H9 (cell line): ENCODE measurements around the gene FXYD4. TPM values are rescaled to one million over a fixed set of nuclear protein-coding genes. Genes with fewer than 3 reads are reported as not detected.

Experiments used
- DNase-seq: peaks from one replicate; pipeline ENCODE4 v3.0.0-alpha.2; 2017
- H2AFZ ChIP-seq: one replicate; pipeline ENCODE4 v1.6.1; 2013; ENCODE audit warnings: mild to moderate bottlenecking, low read length, control low read depth, moderate library complexity
- H2AK5ac ChIP-seq: 2 replicates; pipeline ENCODE4 v1.6.1; 2013; ENCODE audit warnings: low read length, control low read depth, mixed read lengths; ENCODE audit not compliant: insufficient read length
- H2BK120ac ChIP-seq: one replicate; pipeline ENCODE4 v1.6.1; 2013; ENCODE audit warnings: low read depth, mild to moderate bottlenecking, low read length, control low read depth, inconsistent platforms; ENCODE audit not compliant: poor library complexity, severe bottlenecking
- H2BK12ac ChIP-seq: 2 replicates; pipeline ENCODE4 v1.6.1; 2013; ENCODE audit warnings: low read length, control low read depth, mixed read lengths, low read depth; ENCODE audit not compliant: insufficient read length
- H2BK15ac ChIP-seq: 2 replicates; pipeline ENCODE4 v1.6.1; 2013; ENCODE audit warnings: low read depth, low read length, control low read depth
- H2BK20ac ChIP-seq: one replicate; pipeline ENCODE4 v1.6.1; 2013; ENCODE audit warnings: low read depth, mild to moderate bottlenecking, low read length, control low read depth, inconsistent platforms; ENCODE audit not compliant: poor library complexity, severe bottlenecking
- H2BK5ac ChIP-seq: 2 replicates; pipeline ENCODE4 v1.6.1; 2013; ENCODE audit warnings: low read length, control low read depth, mixed read lengths; ENCODE audit not compliant: insufficient read length
- H3K14ac ChIP-seq: 2 replicates; pipeline ENCODE4 v1.6.1; 2013; ENCODE audit warnings: low read length, control low read depth; ENCODE audit not compliant: insufficient read depth
- H3K18ac ChIP-seq: 2 replicates; pipeline ENCODE4 v1.6.1; 2013; ENCODE audit warnings: low read depth, mild to moderate bottlenecking, mixed read lengths, low read length, control low read depth; ENCODE audit not compliant: insufficient read length
- H3K23ac ChIP-seq: 2 replicates; pipeline ENCODE4 v1.6.1; 2013; ENCODE audit warnings: low read length, control low read depth, mixed read lengths, low read depth; ENCODE audit not compliant: insufficient read length
- H3K23me2 ChIP-seq: 2 replicates; pipeline ENCODE4 v1.6.1; 2013; ENCODE audit warnings: low read depth, mild to moderate bottlenecking, mixed read lengths, low read length, control low read depth; ENCODE audit not compliant: insufficient read length, poor library complexity, severe bottlenecking
- H3K27ac ChIP-seq: 2 replicates; pipeline ENCODE4 v1.5.1; 2013; ENCODE audit warnings: low read length, control low read depth, mixed read lengths, low read depth; ENCODE audit not compliant: insufficient read length
- H3K27me3 ChIP-seq: 2 replicates; pipeline ENCODE4 v1.6.1; 2013; ENCODE audit warnings: low read length, control low read depth, inconsistent platforms; ENCODE audit not compliant: insufficient read depth
- H3K4ac ChIP-seq: 2 replicates; pipeline ENCODE4 v1.6.1; 2013; ENCODE audit warnings: low read depth, mild to moderate bottlenecking, control low read depth, inconsistent platforms, low read length, moderate library complexity
- H3K4me1 ChIP-seq: 2 replicates; pipeline ENCODE4 v1.6.1; 2013; ENCODE audit warnings: low read length, control low read depth, inconsistent platforms; ENCODE audit not compliant: insufficient read depth
- H3K4me2 ChIP-seq: 2 replicates; pipeline ENCODE4 v1.6.1; 2013; ENCODE audit warnings: low read length, control low read depth, mixed read lengths; ENCODE audit not compliant: insufficient read length, insufficient read depth
- H3K56ac ChIP-seq: 2 replicates; pipeline ENCODE4 v1.6.1; 2013; ENCODE audit warnings: low read depth, mild to moderate bottlenecking, mixed read lengths, low read length, control low read depth; ENCODE audit not compliant: insufficient read length
- H3K79me1 ChIP-seq: 2 replicates; pipeline ENCODE4 v1.6.1; 2013; ENCODE audit warnings: low read depth, mild to moderate bottlenecking, moderate library complexity, low read length, control low read depth, inconsistent platforms; ENCODE audit not compliant: insufficient read depth, poor library complexity, severe bottlenecking
- H3K79me2 ChIP-seq: 2 replicates; pipeline ENCODE4 v1.6.1; 2013; ENCODE audit warnings: low read length, control low read depth, inconsistent platforms; ENCODE audit not compliant: insufficient read depth
- H3K9ac ChIP-seq: 2 replicates; pipeline ENCODE4 v1.6.1; 2013; ENCODE audit warnings: low read length, control low read depth, mixed read lengths; ENCODE audit not compliant: insufficient read length; ENCODE audit errors: extremely low read depth
- H3K9me3 ChIP-seq: one replicate; pipeline ENCODE4 v1.6.1; 2013; ENCODE audit warnings: low read depth, low read length, inconsistent platforms; ENCODE audit not compliant: control insufficient read depth
- H3T11ph ChIP-seq: one replicate; pipeline ENCODE4 v1.6.1; 2013; ENCODE audit warnings: mild to moderate bottlenecking, low read length, control low read depth, inconsistent platforms
- H4K20me1 ChIP-seq: one replicate; pipeline ENCODE4 v1.6.1; 2013; ENCODE audit not compliant: control insufficient read depth, insufficient read length, insufficient read depth
- H4K5ac ChIP-seq: 2 replicates; pipeline ENCODE4 v1.6.1; 2013; ENCODE audit warnings: low read depth, mild to moderate bottlenecking, mixed read lengths, low read length, control low read depth; ENCODE audit not compliant: insufficient read length
- H4K8ac ChIP-seq: replicated peaks from 2 replicates; pipeline ENCODE4 v1.6.1; 2013; ENCODE audit warnings: low read length, control low read depth, mixed read lengths, low read depth; ENCODE audit not compliant: insufficient read length
- H4K91ac ChIP-seq: 2 replicates; pipeline ENCODE4 v1.6.1; 2013; ENCODE audit warnings: low read depth, mild to moderate bottlenecking, moderate library complexity, mixed read lengths, low read length, control low read depth; ENCODE audit not compliant: insufficient read length
- H3K27ac Mint-ChIP-seq, 3 experiments: 2 replicates in 2 of 3; 3 replicates in 1 of 3; pipeline ENCODE4 v1.8.0; 2020 to 2021; ENCODE audit warnings: mixed read lengths in 3 of 3, mild to moderate bottlenecking in 1 of 3, moderate library complexity in 1 of 3
- H3K27me3 Mint-ChIP-seq: 2 replicates; pipeline ENCODE4 v1.8.0; 2021; ENCODE audit warnings: low read depth, mild to moderate bottlenecking, moderate library complexity, mixed read lengths
- H3K36me3 Mint-ChIP-seq, 3 experiments: 2 replicates in 2 of 3; 3 replicates in 1 of 3; pipeline ENCODE4 v1.8.0; 2020 to 2021; ENCODE audit warnings: low read depth in 3 of 3, mixed read lengths in 3 of 3; ENCODE audit not compliant: insufficient read depth in 1 of 3
- H3K4me1 Mint-ChIP-seq, 2 experiments: 2 replicates each; pipeline ENCODE4 v1.8.0; 2020; ENCODE audit warnings: mixed read lengths in 2 of 2
- H3K4me3 Mint-ChIP-seq, 2 experiments: 2 replicates in 1 of 2; 3 replicates in 1 of 2; pipeline ENCODE4 v1.8.0; 2020 to 2021; ENCODE audit warnings: mild to moderate bottlenecking in 2 of 2, mixed read lengths in 2 of 2, moderate library complexity in 1 of 2
- H3K9me3 Mint-ChIP-seq, 2 experiments: 2 replicates in 1 of 2; 3 replicates in 1 of 2; pipeline ENCODE4 v1.8.0; 2020; ENCODE audit warnings: mild to moderate bottlenecking in 2 of 2, mixed read lengths in 2 of 2, moderate library complexity in 1 of 2
- CTCF ChIP-seq: fragments of 200-600 bp; sonication (generic); conservative IDR thresholded peaks from 3 replicates; pipeline ENCODE4 v1.8.0; 2021; ENCODE audit warnings: antibody characterized with exemption, mild to moderate bottlenecking
- WGBS: extraction: QIAGEN DNeasy Blood & Tissue Kit; methylation state at CpG from one replicate; pipeline ENCODE4 v1.1.7; 2013; ENCODE audit warnings: missing lambda C conversion rate, low lambda C conversion rate, mixed read lengths; ENCODE audit not compliant: insufficient read length; ENCODE audit errors: extremely low coverage; 5-methylcytosine and 5-hydroxymethylcytosine counted together
- total RNA-seq: library from RNA; stranded (reverse); gene quantifications from 2 replicates; pipeline ENCODE4 v1.2.1, GENCODE V29; 2021

FXYD4 gene
- total RNA-seq, 1 experiment from 2014 or later = not detected

- no peak for DNase-seq
- Histone ChIP-seq H2BK20ac (no peak overlapping the region), H4K5ac (no peak overlapping the region), H2BK12ac (no peak overlapping the region), H4K91ac (no peak overlapping the region), H3K9ac (peak overlapping the region; percentile 63), H3K23ac (no peak overlapping the region), H4K8ac (no peak overlapping the region), H3K79me1 (no peaks in the 10 kb centered on the region), H3K4ac (no peak overlapping the region; the same call in 1 of the 2 replicates), H2BK15ac (no peak overlapping the region), H3K4me2 (peak overlapping the region; percentile 64), H3K14ac (peak overlapping the region; percentile 69; the same call in 1 of the 2 replicates), H4K20me1 (no peaks in the 10 kb centered on the region), H3K79me2 (peaks cover 50% of the 10 kb centered on the region), H2AFZ (no peak overlapping the region), H3K27ac (no peak overlapping the region), H2BK5ac (no peak overlapping the region), H3T11ph (no peak overlapping the region), H3K56ac (no peak overlapping the region), H3K18ac (peak overlapping the region; percentile 78), H2AK5ac (no peak overlapping the region), H3K4me1 (peaks cover 2% of the 10 kb centered on the region; the same call in 1 of the 2 replicates), H3K9me3 (no peaks in the 10 kb centered on the region), H3K23me2 (peaks cover 4% of the 10 kb centered on the region), H2BK120ac (no peak overlapping the region), H3K27me3 (no peaks in the 10 kb centered on the region)
- H3K27me3 Mint-ChIP-seq = peaks cover 1% of the 10 kb centered on the region; the same call in 1 of the 2 replicates
- peaks cover 2 to 3% of the 10 kb centered on the region in 2 experiments; a peak in 2 of 5 replicates for H3K9me3 Mint-ChIP-seq
- peak overlapping the region; percentile 98 to 99 for H3K4me3 Mint-ChIP-seq
- peaks cover 34 to 47% of the 10 kb centered on the region in 2 experiments for H3K4me1 Mint-ChIP-seq
- H3K27ac Mint-ChIP-seq = peak overlapping the region; percentile 91 to 99 (median 99)
- WGBS = no CpG with 5 or more reads among the region's 59 CpGs
- H3K36me3 Mint-ChIP-seq = peaks cover 4 to 28% (median 7%) of the 10 kb centered on the region in 3 experiments; a peak in 4 of 7 replicates
- TF ChIP-seq CTCF = no peak
Observed at GRCh38 chr10:43407148-43407575, 35.7 kb downstream of the FXYD4 start.
